OCI-LY1 (cell line): ENCODE measurements around the gene VAV2.

Experiments used
- H2AFZ ChIP-seq: fragments of 200-600 bp; sonication (generic), shearing (Covaris generic); 2 replicates; pipeline ENCODE4 v1.6.0; 2014; ENCODE audit warnings: antibody characterized with exemption, mild to moderate bottlenecking, low read length
- H3F3A ChIP-seq: fragments of 200-600 bp; sonication (generic), shearing (Covaris generic); 2 replicates; pipeline ENCODE4 v1.6.0; 2014; ENCODE audit warnings: mild to moderate bottlenecking, antibody characterized with exemption, low read length, moderate library complexity; ENCODE audit not compliant: insufficient read depth
- H3K27ac ChIP-seq: fragments of 200-600 bp; sonication (generic); 2 replicates; pipeline ENCODE4 v1.5.1; 2014; ENCODE audit warnings: low read length, mixed run types, mild to moderate bottlenecking, low read depth; ENCODE audit not compliant: poor library complexity, severe bottlenecking
- H3K27me3 ChIP-seq: fragments of 200-600 bp; sonication (generic); 2 replicates; pipeline ENCODE4 v1.6.0; 2014; ENCODE audit warnings: antibody characterized with exemption, mild to moderate bottlenecking, low read length, moderate library complexity; ENCODE audit not compliant: insufficient read depth
- H3K36me3 ChIP-seq: fragments of 200-600 bp; sonication (generic); 2 replicates; pipeline ENCODE4 v1.6.1; 2014; ENCODE audit warnings: mild to moderate bottlenecking, antibody characterized with exemption, low read length, moderate library complexity, mixed read lengths; ENCODE audit not compliant: insufficient read depth
- H3K4me1 ChIP-seq: fragments of 200-600 bp; sonication (generic); 2 replicates; pipeline ENCODE4 v1.5.1; 2014; ENCODE audit warnings: mild to moderate bottlenecking, low read length, moderate library complexity; ENCODE audit not compliant: insufficient read depth, severe bottlenecking
- H3K4me2 ChIP-seq: fragments of 200-600 bp; sonication (generic), shearing (Covaris generic); 2 replicates; pipeline ENCODE4 v1.6.1; 2014; ENCODE audit warnings: low read length
- H3K4me3 ChIP-seq: fragments of 200-600 bp; sonication (generic); 2 replicates; pipeline ENCODE4 v1.5.1; 2014; ENCODE audit warnings: low read length, low read depth, mild to moderate bottlenecking, mixed read lengths; ENCODE audit not compliant: poor library complexity, severe bottlenecking
- H3K79me2 ChIP-seq: fragments of 200-600 bp; shearing (Covaris generic); 2 replicates; pipeline ENCODE4 v1.6.1; 2016; ENCODE audit warnings: mixed run types, low read length, mixed read lengths; ENCODE audit not compliant: insufficient read depth
- H3K9ac ChIP-seq: fragments of 200-600 bp; sonication (generic), shearing (Covaris generic); 2 replicates; pipeline ENCODE4 v1.6.1; 2014; ENCODE audit warnings: mild to moderate bottlenecking, low read length, mixed read lengths
- H3K9me2 ChIP-seq: fragments of 200-600 bp; sonication (generic), shearing (Covaris generic); 2 replicates; pipeline ENCODE4 v1.6.1; 2014; ENCODE audit warnings: low read depth, mild to moderate bottlenecking, low read length, mixed read lengths
- H3K9me3 ChIP-seq: fragments of 200-600 bp; shearing (Covaris generic); 2 replicates; pipeline ENCODE4 v1.6.1; 2014; ENCODE audit warnings: low read length, mixed read lengths
- H4K20me1 ChIP-seq: fragments of 200-600 bp; sonication (generic), shearing (Covaris generic); 2 replicates; pipeline ENCODE4 v1.6.0; 2016; ENCODE audit warnings: mild to moderate bottlenecking, low read length; ENCODE audit not compliant: insufficient read depth
- EZH2 ChIP-seq: fragments of 200-600 bp; sonication (generic), shearing (Covaris generic); IDR thresholded peaks from 2 replicates; pipeline ENCODE4 v1.8.0; 2017; ENCODE audit warnings: borderline replicate concordance, mixed run types, mild to moderate bottlenecking, antibody characterized with exemption, low read length, moderate library complexity, mixed read lengths
- TF ChIP-seq, protein P1 (sequence below): fragments of 200-600 bp; sonication (generic), shearing (Covaris generic); IDR thresholded peaks from 2 replicates; pipeline ENCODE4 v1.5.1; 2017; ENCODE audit warnings: mild to moderate bottlenecking, antibody characterized with exemption, low read length, moderate library complexity, mixed read lengths

VAV2 gene

DNA sequence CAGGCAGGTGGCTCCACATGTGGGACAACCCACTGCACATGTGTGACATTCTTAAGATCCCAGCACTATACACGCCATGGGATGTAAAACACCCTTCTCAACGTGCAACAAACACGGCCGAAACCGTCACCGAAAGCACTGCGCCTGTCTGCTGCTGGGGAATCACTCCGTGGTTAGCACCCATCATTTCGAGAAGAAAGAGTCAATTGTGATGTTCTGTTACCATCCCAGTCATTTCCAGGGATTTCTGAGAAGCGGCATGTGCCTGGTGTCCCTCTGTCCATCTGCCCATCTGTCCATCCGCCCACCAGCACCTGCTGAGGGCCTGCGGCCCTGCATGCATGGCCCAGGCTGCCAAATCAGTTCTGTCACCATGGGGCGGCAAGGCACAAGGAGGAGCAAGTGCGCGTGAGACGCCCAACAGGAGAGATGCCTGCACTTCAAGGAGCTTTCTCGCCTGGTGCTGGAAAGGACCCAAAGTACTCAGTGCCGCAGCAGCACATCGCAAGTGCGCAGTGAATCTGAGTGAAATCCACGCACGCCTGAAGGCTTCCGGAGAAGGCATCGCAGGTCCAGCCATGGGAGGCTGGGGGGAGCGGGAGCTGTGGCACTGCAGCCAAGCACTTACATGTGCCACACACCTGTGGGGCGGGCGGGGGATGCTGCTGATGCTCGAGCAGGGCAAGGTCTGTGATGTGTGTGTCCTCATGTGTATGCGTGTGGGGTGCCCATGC is 38.0 kb downstream of the VAV2 start:
- H3K9ac ChIP-seq: no peak overlapping the region
- H3K9me3 ChIP-seq: no peaks in the 10 kb centered on the region
- no peaks in the 10 kb centered on the region for H3K9me2 ChIP-seq
- H3K4me2 ChIP-seq: no peak overlapping the region
- no peak overlapping the region for H2AFZ ChIP-seq
- H4K20me1 ChIP-seq: no peaks in the 10 kb centered on the region
- TF ChIP-seq, protein P1, sequence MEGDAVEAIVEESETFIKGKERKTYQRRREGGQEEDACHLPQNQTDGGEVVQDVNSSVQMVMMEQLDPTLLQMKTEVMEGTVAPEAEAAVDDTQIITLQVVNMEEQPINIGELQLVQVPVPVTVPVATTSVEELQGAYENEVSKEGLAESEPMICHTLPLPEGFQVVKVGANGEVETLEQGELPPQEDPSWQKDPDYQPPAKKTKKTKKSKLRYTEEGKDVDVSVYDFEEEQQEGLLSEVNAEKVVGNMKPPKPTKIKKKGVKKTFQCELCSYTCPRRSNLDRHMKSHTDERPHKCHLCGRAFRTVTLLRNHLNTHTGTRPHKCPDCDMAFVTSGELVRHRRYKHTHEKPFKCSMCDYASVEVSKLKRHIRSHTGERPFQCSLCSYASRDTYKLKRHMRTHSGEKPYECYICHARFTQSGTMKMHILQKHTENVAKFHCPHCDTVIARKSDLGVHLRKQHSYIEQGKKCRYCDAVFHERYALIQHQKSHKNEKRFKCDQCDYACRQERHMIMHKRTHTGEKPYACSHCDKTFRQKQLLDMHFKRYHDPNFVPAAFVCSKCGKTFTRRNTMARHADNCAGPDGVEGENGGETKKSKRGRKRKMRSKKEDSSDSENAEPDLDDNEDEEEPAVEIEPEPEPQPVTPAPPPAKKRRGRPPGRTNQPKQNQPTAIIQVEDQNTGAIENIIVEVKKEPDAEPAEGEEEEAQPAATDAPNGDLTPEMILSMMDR: no peak
- TF ChIP-seq EZH2: no peak
- H3K27me3 ChIP-seq: peaks cover 3% of the 10 kb centered on the region; the same call in 1 of the 2 replicates
- H3K36me3 ChIP-seq: no peaks in the 10 kb centered on the region
- H3K27ac ChIP-seq: no peak overlapping the region
- no peaks in the 10 kb centered on the region for H3K4me1 ChIP-seq
- no peaks in the 10 kb centered on the region for H3F3A ChIP-seq
- H3K79me2 ChIP-seq: no peaks in the 10 kb centered on the region
- no peak overlapping the region for H3K4me3 ChIP-seq

DNA sequence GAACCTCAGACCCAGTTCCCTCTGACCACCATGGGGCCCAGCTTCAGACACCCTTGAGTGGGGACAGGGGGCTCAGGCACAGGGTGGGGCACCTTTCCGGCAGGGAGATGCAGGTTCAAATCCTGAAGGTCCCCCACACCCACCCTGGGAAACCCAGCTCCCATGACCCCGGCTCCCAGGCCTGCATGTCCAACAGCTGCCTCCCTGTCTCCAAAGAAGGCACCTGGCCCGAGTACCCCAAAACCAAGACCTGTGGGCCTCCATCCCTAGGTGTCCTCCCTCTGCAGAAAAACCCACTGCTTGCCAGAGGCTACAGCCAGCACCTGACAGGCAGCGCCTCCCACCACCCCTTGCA is 38.5 kb downstream of the VAV2 start:
- H3K4me1 ChIP-seq: no peaks in the 10 kb centered on the region
- no peaks in the 10 kb centered on the region for H3F3A ChIP-seq
- H3K27ac ChIP-seq: no peak overlapping the region
- H3K27me3 ChIP-seq: peaks cover 3% of the 10 kb centered on the region; the same call in 1 of the 2 replicates
- no peak overlapping the region for H3K9ac ChIP-seq
- H3K9me2 ChIP-seq: no peaks in the 10 kb centered on the region
- TF ChIP-seq, protein P1: no peak
- no peaks in the 10 kb centered on the region for H3K9me3 ChIP-seq
- H3K4me2 ChIP-seq: no peak overlapping the region
- H4K20me1 ChIP-seq: no peaks in the 10 kb centered on the region
- H3K79me2 ChIP-seq: no peaks in the 10 kb centered on the region
- H2AFZ ChIP-seq: no peak overlapping the region
- H3K4me3 ChIP-seq: no peak overlapping the region
- H3K36me3 ChIP-seq: no peaks in the 10 kb centered on the region

DNA sequence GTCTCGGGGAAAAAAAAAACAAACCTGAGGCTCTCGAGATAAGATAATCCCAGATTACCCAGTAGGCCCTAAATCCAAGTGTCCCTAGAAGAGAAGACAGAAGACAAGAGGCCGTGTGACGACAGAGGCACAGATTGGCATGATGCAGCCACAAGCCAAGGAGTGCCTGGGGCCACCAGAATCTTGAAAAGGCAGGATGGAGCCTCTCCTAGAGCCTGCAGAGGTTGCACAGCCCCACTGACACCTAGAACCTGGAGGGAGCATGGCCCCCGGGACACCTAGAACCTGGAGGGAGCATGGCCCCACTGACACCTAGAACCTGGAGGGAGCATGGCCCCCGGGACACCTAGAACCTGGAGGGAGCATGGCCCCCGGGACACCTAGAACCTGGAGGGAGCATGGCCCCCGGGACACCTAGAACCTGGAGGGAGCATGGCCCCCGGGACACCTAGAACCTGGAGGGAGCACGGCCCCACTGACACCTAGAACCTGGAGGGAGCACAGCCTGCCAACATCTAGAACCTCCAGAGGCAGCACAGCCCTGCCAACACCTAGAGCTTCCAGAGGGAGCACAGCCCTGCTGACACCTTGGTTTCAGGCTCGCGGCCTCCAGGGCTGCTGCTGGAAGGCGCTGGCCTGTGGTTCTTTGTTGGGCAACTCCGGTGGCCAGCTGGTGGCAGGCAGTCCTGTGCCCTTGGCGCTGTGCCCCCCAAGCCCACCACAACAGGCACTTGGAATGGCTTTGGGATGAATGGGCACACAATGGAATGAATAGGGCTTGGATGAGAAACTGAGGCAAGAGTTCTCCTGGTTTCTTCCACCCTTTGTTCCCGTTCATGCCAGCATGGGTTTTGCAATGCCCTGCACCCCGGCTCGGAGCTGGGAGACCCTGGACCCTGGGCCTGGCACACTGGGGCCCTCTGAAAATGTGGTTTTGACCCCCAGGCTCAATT is 39.2 kb downstream of the VAV2 start:
- Histone ChIP-seq H2AFZ (no peak overlapping the region), H3K4me1 (no peaks in the 10 kb centered on the region), H4K20me1 (no peaks in the 10 kb centered on the region), H3F3A (no peaks in the 10 kb centered on the region), H3K36me3 (no peaks in the 10 kb centered on the region), H3K4me3 (no peak overlapping the region), H3K9me3 (no peaks in the 10 kb centered on the region), H3K79me2 (no peaks in the 10 kb centered on the region), H3K4me2 (no peak overlapping the region), H3K27me3 (peaks cover 3% of the 10 kb centered on the region; the same call in 1 of the 2 replicates), H3K9ac (no peak overlapping the region), H3K27ac (no peak overlapping the region), H3K9me2 (no peaks in the 10 kb centered on the region)
- TF ChIP-seq EZH2: no peak
- TF ChIP-seq, protein P1: no peak
